ENCODE results near the gene CBX1. TPM values are rescaled to one million over a fixed set of nuclear protein-coding genes. Genes with fewer than 3 reads are reported as not detected.

CBX1 gene
- total RNA-seq, 1 experiment from 2014 or later, result 157 TPM

- no peak overlapping the region for H3K4me3 ChIP-seq (ENCODE audit: low read depth in 2 of 2, low read length in 2 of 2)
- DNase-seq (ENCODE audit: low read depth, low spot score), result no peak
- POLR2A ChIA-PET, result interaction anchor here (0.5 to 1.0 kb wide), 2 partner anchors 20 to 64 kb away, joined by 3 read pairs; partner anchors contain the start of gene SNX11
- ATAC-seq, result no peak
- no peaks in the 10 kb centered on the region for H3K9me3 ChIP-seq (ENCODE audit: control insufficient read depth, insufficient read depth, low read depth, low read length)
- H3K36me3 ChIP-seq (ENCODE audit: control insufficient read depth, insufficient read depth, low read length), result no peaks in the 10 kb centered on the region
- CTCF ChIA-PET, result interaction anchor here (0.6 to 1.3 kb wide), 5 partner anchors 16 to 90 kb away, joined by 3 to 6 read pairs (median 3); partner anchors contain the start of gene CDK5RAP3
- peaks cover 4% of the 10 kb centered on the region; the same call in 1 of the 2 replicates for H3K27me3 ChIP-seq (ENCODE audit: control insufficient read depth, insufficient read depth, low read length)
- in situ Hi-C loops (cut with HindIII; ENCODE audit: low pct_unique_long_range_greater_than_20kb, low sequenced_read_pairs) (no loop called here), intact Hi-C loops (cut with micrococcal nuclease; ENCODE audit: unreplicated experiment) (no loop called here)
- TF ChIP-seq TCF7L2 (IDR thresholded peaks at IDR 0.05; ENCODE audit: low read depth, low read length) (no peak), CTCF (IDR thresholded peaks at IDR 0.05) (no peak), POLR2AphosphoS5 (IDR thresholded peaks at IDR 0.05; ENCODE audit: low read depth, low read length) (no peak), REST (IDR thresholded peaks at IDR 0.05; ENCODE audit: insufficient read depth in 1 of 2, low read depth in 2 of 2, low read length in 1 of 2) (no peak), SIN3A (IDR thresholded peaks at IDR 0.05; ENCODE audit: borderline replicate concordance, insufficient read depth, low read depth, low read length) (no peak)
- H3K27ac ChIP-seq (ENCODE audit: low read length), result no peak overlapping the region
- no TSS peak for BruUV-seq (replicated peaks)
- peaks cover 16% of the 10 kb centered on the region for H3K4me1 ChIP-seq (ENCODE audit: control insufficient read depth, insufficient read depth, low read length)
Observed at GRCh38 chr17:48043176-48043575, 58.1 kb downstream of the CBX1 start.

GRCh38 chr17:48038687-48039086 lies 62.6 kb downstream of the CBX1 start:
- Histone ChIP-seq H3K9me3 (ENCODE audit: control insufficient read depth, insufficient read depth, low read depth, low read length) (no peaks in the 10 kb centered on the region), H3K4me3 (ENCODE audit: low read depth in 2 of 2, low read length in 2 of 2) (no peak overlapping the region), H3K4me1 (ENCODE audit: control insufficient read depth, insufficient read depth, low read length) (peaks cover 11% of the 10 kb centered on the region), H3K27me3 (ENCODE audit: control insufficient read depth, insufficient read depth, low read length) (peaks cover 5% of the 10 kb centered on the region; the same call in 1 of the 2 replicates), H3K27ac (ENCODE audit: low read length) (no peak overlapping the region), H3K36me3 (ENCODE audit: control insufficient read depth, insufficient read depth, low read length) (no peaks in the 10 kb centered on the region)
- DNase-seq (ENCODE audit: low read depth, low spot score) (no peak), ATAC-seq (no peak)
- ChIA-PET CTCF (no interaction called here), POLR2A (no interaction called here)
- no peak for TF ChIP-seq REST (IDR thresholded peaks at IDR 0.05; ENCODE audit: insufficient read depth in 1 of 2, low read depth in 2 of 2, low read length in 1 of 2)
- no peak for TF ChIP-seq TCF7L2 (IDR thresholded peaks at IDR 0.05; ENCODE audit: low read depth, low read length)
- TF ChIP-seq CTCF (IDR thresholded peaks at IDR 0.05), result no peak
- TF ChIP-seq POLR2AphosphoS5 (IDR thresholded peaks at IDR 0.05; ENCODE audit: low read depth, low read length), result no peak
- TF ChIP-seq SIN3A (IDR thresholded peaks at IDR 0.05; ENCODE audit: borderline replicate concordance, insufficient read depth, low read depth, low read length), result no peak
- in situ Hi-C loops (cut with HindIII; ENCODE audit: low pct_unique_long_range_greater_than_20kb, low sequenced_read_pairs), result no loop called here
- no TSS peak for BruUV-seq (replicated peaks)
- intact Hi-C loops (cut with micrococcal nuclease; ENCODE audit: unreplicated experiment), result no loop called here
